Left forelimb (tissue), 1 donor: ENCODE results near the gene MAGI2.

Experiments used
- DNase-seq: peaks from one replicate; pipeline ENCODE4 v3.0.0-alpha.2; 2018; ENCODE audit warnings: low spot score

Gene MAGI2

DNA sequence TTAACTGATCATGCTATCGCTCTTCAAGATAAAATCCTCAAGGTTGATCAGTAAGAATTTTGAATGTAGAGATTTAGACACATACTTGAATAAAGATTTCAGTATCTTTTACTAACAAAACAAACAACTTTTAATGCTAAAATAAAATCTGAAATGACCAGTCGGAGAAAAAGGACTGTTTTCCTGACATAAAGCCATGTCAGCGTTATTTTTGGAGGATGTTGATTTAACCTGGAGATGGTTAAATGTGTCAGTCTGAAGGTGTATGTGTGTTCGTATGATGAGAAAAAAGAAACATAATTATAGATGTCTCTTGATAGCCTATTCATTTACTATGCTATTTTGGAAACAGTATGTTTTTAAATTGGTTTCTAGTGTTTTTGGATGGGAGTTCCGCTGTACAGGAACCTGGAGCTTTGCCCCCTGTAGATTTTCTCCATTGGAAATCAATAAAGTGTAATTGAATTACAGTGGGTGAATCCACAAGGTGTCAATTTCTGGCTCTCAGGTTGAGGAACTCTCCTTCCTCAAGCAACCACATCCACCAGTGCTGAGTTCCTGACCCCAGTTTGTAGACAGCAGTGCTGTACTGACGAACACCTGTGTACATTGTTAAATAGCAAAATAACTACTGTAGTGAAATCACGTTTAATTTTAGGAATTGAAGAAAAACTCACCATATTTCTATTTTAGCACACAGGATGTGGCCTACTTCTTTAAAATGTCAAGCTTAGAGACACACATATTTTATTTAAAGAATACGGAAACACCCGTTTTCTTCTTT, 670.1 kb downstream of the MAGI2 start:
- no peak for DNase-seq

GRCh38 chr7:78780560-78780959, 672.9 kb downstream of the MAGI2 start:
- DNase-seq, result no peak

DNA sequence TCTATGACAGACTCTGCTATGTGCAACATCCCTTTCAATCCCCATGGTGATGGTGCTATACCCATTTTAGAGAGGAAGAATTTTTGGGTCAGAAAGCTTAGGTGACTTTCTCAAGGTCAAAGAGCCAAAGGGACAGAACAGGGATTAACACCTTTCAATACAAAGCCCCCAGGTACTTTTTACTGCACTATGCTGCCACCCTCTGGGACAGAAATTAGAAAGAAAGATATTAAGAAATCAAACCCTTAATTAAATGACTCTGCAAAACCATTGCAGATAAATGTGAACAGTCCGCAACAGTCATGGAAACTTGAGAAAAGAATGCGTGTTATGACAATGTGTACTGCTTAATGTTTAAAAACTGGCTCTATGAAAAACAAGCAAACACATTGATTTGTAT, 673.7 kb downstream of the MAGI2 start:
- no peak for DNase-seq

DNA sequence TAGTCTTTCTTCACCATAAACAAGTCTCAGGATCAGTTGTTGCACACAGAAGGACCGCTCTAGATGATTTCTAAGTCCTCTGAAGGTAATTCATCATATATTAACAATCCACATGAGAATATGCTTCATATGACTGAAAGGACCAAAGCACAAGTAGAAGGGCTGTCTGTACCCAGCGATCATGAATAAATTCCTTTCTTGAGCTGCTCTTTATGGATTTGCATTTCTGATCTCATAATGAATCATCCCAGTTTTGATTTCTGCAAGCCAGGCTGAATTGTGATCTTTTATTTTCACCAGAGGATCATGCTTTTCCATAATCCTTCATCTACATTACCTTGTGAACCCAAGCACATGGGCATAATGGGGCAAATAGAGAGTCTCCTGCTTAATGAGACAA, 675.6 kb downstream of the MAGI2 start:
- DNase-seq, result no peak

DNA sequence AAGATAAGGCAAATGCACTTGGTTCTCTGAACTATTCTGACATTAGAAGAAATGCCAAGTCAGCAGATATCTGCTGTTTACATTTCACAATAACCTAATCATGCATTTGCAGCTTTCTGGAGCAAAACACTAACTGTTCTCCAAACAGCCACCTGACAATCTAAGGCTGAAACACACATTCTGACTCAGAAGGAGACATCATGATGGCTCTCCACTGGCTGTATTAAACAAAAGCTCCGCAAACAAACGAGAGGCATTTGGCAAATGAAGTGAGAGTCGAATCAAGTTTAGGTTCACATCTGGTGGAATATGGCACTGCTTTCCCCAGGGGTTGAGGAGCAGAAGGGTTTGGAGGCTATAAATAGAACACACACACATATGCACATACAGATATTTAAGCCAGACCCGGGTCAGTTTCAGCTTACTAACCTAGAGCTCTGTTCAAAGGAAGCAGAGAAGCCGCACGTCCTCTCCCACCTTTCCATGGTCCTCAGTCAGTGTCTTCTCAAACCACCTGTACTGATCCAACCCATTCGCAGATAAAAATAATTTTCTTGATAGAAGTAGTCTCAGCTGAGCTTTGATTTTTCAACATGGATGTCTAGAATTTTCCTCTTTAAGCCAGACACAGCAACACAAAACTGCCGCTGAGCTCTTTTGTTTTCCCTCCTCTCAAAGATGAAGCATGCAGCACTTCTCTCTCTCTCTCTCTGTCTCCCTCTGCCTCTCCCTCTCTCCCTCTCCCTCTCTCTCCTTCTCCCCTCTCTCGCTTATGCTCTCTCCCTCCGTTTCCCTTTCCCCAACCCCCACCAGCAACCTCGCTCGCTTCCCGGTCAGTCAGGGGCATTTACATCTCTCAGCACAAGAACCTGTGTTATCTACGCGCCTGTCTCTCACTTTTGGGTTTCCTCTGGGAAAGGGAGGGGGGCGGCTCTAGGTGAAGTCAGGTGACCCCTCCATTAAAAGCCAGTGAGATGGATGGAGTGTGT, 682.8 kb downstream of the MAGI2 start:
- DNase-seq, result no peak

- no peak for DNase-seq
Observed at GRCh38 chr7:78769481-78770101, 683.9 kb downstream of the MAGI2 start.

DNA sequence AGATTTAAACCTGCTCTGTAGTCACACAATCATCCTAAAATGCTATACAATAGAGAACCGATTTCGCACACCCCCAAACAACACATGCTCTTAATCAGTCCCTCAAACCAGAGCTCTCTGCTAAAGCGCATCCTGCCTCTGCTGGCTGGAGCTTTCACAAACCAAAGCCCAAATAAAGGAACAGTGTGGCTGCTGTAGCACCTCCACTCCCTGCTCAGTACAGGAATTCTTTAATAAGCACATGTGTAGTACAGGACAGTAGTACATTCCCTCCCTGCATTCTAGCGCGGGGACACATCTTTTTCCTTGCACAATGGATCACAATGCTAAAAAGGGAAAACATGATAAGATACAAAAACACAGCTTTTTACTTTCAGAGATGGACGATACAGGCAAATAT, 684.6 kb downstream of the MAGI2 start:
- DNase-seq, result no peak

DNA sequence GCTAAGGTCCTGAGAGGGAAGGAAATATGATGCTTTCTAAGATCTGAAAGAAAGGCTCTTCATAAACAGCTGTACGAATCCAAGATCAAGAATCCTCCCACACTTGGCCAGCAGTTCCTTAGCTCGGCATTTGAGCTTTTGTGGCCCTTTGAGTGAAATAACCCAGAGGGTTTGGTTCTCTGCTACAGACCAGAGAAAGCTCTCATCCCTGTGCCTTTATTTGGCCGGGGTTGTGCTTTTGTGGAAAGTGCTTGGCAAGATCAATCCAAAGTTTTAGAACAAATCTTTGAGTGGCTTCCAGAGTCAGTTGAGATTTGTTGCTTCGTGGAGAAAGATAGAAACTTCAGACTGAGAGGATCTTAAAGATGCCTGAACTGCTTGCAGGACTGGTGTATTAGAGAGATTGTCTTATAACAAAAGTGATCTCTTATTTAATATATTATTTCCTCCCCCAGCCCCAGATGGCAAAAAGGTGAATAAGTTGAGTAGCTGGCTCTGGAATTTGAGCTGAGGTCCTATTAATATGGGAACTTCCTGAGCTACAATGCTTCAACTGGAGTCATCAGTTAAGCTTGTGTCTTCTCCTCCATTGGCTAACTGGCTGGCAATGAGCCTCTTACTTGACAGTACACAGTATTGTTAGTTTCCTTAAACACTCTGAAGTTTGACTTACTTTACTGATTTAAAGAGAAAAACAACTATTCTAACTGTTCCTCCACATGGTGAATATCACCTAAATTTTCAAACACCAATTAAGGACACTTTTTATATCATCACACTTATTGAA, 687.3 kb downstream of the MAGI2 start:
- no peak for DNase-seq

DNA sequence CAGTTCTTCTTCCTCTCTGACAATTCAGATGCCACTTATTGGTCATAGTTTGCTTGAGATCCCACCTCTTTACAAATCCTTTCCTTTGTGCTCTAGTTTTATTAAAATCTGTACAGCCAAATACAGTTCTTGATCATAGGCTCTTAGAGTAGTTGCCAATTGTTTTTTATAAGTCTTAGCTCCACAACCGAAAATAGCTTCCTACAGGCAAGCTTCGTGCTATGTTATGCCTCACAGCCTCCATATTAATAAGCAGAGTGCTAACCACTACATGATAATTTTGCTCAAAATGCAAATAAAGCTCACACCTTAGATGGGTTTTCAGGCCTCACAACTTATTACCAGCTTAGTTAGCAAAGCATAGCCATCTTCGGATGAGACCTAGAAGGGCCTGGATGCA, 688.9 kb downstream of the MAGI2 start:
- no peak for DNase-seq

- DNase-seq, result no peak
Observed at GRCh38 chr7:78762625-78763024, 690.8 kb downstream of the MAGI2 start.

DNA sequence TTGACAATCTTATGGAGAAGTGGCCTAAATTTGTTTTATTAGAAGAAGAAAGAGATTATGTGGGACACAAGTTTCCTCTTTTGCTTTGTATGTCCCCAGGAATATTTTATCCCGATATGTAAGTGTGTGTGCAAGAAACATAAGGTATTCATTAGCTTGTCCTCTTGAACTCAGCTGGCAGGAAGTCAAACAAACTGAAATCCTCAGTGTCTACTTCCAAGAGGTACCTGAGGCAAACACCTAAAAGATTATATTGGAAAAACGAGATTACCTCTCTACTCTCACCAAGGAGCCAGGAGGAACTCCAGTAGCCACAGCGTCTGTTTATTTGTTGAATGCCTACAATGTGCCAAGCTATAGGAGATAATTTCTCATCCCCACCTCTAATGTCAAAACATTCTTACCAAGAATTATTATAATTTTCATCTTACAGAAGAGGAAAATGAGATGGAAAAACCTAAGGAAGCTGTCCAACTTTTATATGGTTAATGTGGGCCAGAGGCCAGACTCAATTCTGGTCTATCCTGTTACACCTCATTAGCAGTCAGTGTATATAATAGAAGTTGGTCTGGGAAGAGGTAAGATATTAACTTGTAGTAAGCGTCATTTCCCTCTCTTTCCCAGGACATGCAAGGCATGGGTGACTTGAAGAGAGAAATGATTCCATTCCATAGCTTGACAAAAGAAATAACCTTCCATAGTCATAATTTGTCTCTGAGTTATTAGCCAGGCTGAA, 692.7 kb downstream of the MAGI2 start:
- no peak for DNase-seq

DNA sequence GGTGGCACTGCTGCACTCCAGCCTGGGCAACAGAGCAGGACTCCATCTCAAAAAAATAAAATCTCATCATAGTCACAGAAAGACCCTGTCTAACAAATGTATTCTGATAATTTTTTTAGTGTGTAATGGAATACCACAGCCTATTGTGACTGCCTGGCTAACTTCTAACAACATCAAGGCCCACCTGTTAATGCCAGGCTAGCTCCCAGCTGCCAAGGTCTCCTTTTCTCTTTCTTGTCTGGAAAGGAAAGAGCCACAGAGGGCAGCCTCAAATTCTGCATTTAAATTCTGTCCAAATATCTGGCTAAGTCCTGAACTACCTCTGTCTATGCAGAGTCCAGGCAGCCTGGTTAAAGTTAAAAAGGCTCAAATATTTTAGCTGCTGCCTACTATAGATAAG, 700.9 kb downstream of the MAGI2 start:
- DNase-seq, result no peak

GRCh38 chr7:78751253-78751652, 702.2 kb downstream of the MAGI2 start:
- DNase-seq, result no peak

DNA sequence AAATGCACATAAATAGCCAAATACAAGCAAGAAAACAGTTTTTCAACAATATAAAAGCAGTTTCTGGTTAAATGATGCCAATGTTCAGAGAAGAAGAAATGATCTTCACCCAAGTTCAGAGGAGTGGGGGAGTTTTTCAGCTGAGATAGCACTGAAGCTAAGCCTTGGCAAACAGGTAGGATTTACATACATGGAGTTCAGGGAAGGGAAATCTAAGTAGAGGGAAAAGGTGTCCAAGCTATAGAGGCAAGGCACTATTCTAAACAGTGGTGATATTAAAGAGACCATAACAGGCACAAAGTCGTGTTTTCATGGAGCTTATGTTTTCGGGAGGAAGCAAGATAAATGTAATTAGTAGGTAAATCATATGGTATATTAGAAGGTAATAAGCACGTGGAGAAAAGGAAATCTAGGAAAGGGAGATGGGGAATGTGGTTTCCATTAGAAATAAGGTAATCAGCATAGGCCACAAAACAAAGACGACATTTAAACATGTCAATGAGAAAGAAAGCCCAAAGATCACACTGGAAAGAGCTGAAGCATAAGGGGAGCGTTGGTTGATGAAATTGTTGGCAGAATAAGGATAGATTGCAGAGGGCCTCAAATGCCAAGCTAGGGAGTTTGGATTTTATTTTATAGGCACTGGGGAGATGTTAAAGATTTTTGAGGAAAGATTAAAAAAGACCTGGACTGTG, 704.3 kb downstream of the MAGI2 start:
- DNase-seq, result no peak

DNA sequence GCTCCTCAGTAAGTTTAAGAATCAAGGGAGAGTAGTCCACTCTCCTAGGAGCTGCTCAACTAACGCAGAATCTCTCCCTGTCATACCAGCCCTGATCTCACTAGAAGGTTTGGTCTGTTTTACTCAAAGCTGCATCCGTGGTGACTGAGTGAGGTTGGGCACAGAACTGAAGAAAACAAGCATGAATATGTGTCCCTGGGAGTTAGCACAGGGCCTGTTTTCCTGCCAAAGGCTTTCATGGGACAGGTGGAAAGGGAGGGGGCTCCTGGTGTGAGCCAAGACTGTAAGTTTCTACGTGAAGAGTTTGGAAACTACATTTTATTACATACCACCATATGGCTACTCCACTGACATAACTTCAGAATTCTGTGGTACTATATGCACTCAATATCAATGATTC, 705.9 kb downstream of the MAGI2 start:
- no peak for DNase-seq

- no peak for DNase-seq
Observed at GRCh38 chr7:78746301-78746700, 707.2 kb downstream of the MAGI2 start.

GRCh38 chr7:78742694-78743093, 710.8 kb downstream of the MAGI2 start:
- no peak for DNase-seq

GRCh38 chr7:78736548-78736947, 716.9 kb downstream of the MAGI2 start:
- DNase-seq, result no peak

DNA sequence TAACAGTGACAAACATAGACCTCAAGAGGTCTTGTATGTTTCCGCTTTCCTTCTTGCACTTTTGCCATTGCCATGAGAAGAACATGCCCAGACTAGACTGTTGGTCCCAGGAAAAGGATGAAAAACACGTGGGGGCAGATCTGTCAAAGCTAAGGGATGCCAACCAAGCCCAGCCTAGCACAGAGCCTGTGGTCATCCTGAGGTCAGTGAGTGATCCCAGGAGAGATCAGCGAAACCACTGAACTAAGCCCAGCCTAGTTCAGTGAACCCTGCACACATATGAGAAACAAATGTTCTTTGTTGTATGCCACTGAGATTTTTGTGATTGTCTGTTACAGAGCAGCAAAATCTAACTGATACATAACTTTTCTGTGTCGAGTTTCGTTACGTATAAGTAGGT, 718.8 kb downstream of the MAGI2 start:
- no peak for DNase-seq

DNA sequence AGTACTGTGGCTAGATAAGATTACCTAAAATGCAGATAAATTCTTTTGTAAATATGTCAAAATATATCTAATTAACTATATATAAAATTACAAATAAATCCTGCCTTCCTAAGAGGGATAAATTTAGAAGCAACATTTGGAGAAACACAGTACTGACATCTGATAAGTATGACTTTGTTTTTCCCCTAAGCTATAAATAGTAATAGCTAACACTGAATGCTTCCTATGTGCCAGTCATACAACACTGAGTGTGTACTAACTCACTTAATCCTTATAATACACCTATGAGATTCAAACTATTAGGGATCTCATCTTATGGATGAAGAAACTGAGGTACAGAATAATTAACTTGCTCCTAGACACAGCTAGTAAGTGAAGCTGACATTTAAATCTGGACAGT, 733.4 kb downstream of the MAGI2 start:
- DNase-seq, result no peak

GRCh38 chr7:78718212-78718611, 735.3 kb downstream of the MAGI2 start:
- DNase-seq, result no peak
